ENCODE measurements around the gene BABAM2.

Gene BABAM2

GRCh38 chr2:28206762-28207161, 316.2 kb downstream of the BABAM2 start:
- H3K4me3 ChIP-seq (ENCODE audit: low read depth, low read length) = no peak overlapping the region
- DNase-seq (ENCODE audit: low read depth) = no peak
- TF ChIP-seq MAX (IDR thresholded peaks at IDR 0.05; ENCODE audit: low read depth, low read length) (no peak), MYC (IDR thresholded peaks at IDR 0.05; ENCODE audit: low read depth, low read length) (no peak), CTCF (IDR thresholded peaks at IDR 0.05; ENCODE audit: low read depth, low read length) (no peak), POLR2A (IDR thresholded peaks at IDR 0.05; ENCODE audit: extremely low read depth, insufficient read length) (no peak)

GRCh38 chr2:28209261-28209691, 318.7 kb downstream of the BABAM2 start:
- DNase-seq (ENCODE audit: low read depth) = no peak
- TF ChIP-seq POLR2A (IDR thresholded peaks at IDR 0.05; ENCODE audit: extremely low read depth, insufficient read length) = no peak
- H3K4me3 ChIP-seq (ENCODE audit: low read depth, low read length) = no peak overlapping the region

- TF ChIP-seq CTCF (IDR thresholded peaks at IDR 0.05; ENCODE audit: low read depth, low read length) (no peak), MAX (IDR thresholded peaks at IDR 0.05; ENCODE audit: low read depth, low read length) (no peak), MYC (IDR thresholded peaks at IDR 0.05; ENCODE audit: low read depth, low read length) (no peak), POLR2A (IDR thresholded peaks at IDR 0.05; ENCODE audit: extremely low read depth, insufficient read length) (no peak)
- DNase-seq (ENCODE audit: low read depth) = no peak
- H3K4me3 ChIP-seq (ENCODE audit: low read depth, low read length) = no peak overlapping the region
Measured at GRCh38 chr2:28209864-28210263, 319.3 kb downstream of the BABAM2 start.

GRCh38 chr2:28210535-28210934, 320.0 kb downstream of the BABAM2 start:
- no peak for TF ChIP-seq MAX (IDR thresholded peaks at IDR 0.05; ENCODE audit: low read depth, low read length)
- no peak for TF ChIP-seq MYC (IDR thresholded peaks at IDR 0.05; ENCODE audit: low read depth, low read length)
- TF ChIP-seq POLR2A (IDR thresholded peaks at IDR 0.05; ENCODE audit: extremely low read depth, insufficient read length) = no peak
- TF ChIP-seq CTCF (IDR thresholded peaks at IDR 0.05; ENCODE audit: low read depth, low read length) = no peak
- DNase-seq (ENCODE audit: low read depth) = no peak
- no peak overlapping the region for H3K4me3 ChIP-seq (ENCODE audit: low read depth, low read length)

- TF ChIP-seq CTCF (IDR thresholded peaks at IDR 0.05; ENCODE audit: low read depth, low read length) (no peak), POLR2A (IDR thresholded peaks at IDR 0.05; ENCODE audit: extremely low read depth, insufficient read length) (no peak)
- DNase-seq (ENCODE audit: low read depth) = no peak
- H3K4me3 ChIP-seq (ENCODE audit: low read depth, low read length) = no peak overlapping the region
Measured at GRCh38 chr2:28216331-28216730, 325.8 kb downstream of the BABAM2 start.

GRCh38 chr2:28217042-28217740, 326.7 kb downstream of the BABAM2 start:
- TF ChIP-seq MAX (IDR thresholded peaks at IDR 0.05; ENCODE audit: low read depth, low read length) = no peak
- TF ChIP-seq CTCF (IDR thresholded peaks at IDR 0.05; ENCODE audit: low read depth, low read length) = no peak
- TF ChIP-seq POLR2A (IDR thresholded peaks at IDR 0.05; ENCODE audit: extremely low read depth, insufficient read length) = no peak
- no peak for TF ChIP-seq MYC (IDR thresholded peaks at IDR 0.05; ENCODE audit: low read depth, low read length)
- DNase-seq (ENCODE audit: low read depth) = no peak

More at GRCh38 chr2:28217042-28217740, 326.7 kb downstream of the BABAM2 start:
- no peak overlapping the region for H3K4me3 ChIP-seq (ENCODE audit: low read depth, low read length)
